Middle frontal gyrus (tissue), 1 donor: ENCODE measurements around the gene NUDCD3.

Experiments used
- DNase-seq: peaks from one replicate; pipeline ENCODE4 v3.0.0-alpha.2; 2015; ENCODE audit warnings: low spot score; ENCODE audit errors: extremely low spot score

Gene NUDCD3

GRCh38 chr7:44385434-44386138 lies 104.9 kb downstream of the NUDCD3 start:
- no peak for DNase-seq

DNA sequence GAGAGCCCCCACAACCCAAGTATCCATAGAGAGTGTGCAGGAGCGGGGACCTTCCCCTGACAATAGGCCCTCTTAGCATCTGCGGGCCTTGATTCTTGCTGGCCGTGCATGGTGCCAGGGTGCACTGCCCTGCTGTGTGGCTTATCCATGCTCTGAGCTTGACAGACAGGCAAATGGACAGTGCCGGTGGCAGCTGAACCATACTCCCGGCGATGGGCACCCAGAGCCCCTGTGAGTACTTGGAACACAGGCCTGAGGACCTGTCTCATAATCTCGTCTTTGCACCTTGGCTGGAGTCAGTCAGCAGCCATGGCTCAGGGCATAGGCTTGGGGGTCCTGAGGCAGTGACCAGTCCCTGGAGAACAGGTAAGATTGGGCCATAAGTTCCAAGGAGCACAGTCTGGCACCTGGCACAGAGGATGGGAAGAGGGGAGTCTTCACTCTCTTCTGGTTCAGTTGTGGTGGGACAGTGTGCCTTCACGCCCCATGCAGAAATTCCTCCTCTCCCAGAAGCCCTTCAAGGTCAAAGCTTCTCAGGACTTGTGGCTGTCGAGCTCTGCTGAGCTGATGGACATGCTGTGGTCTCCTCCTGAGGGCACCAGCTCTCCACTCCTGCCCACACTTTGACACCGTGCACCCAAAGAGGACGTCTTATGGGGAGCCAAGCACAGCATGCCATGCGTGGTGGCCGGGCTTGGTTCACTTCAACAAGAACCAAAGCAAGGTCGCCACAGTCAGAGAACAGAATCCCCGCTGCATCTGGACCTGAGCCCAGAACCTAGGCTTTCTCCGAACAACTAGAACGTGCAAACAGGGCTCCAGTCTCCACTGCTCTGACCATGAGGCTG lies 105.6 kb downstream of the NUDCD3 start:
- no peak for DNase-seq

- DNase-seq = no peak
Measured at GRCh38 chr7:44383566-44383965, 106.9 kb downstream of the NUDCD3 start.

GRCh38 chr7:44382459-44383265 lies 107.8 kb downstream of the NUDCD3 start:
- DNase-seq = no peak

DNA sequence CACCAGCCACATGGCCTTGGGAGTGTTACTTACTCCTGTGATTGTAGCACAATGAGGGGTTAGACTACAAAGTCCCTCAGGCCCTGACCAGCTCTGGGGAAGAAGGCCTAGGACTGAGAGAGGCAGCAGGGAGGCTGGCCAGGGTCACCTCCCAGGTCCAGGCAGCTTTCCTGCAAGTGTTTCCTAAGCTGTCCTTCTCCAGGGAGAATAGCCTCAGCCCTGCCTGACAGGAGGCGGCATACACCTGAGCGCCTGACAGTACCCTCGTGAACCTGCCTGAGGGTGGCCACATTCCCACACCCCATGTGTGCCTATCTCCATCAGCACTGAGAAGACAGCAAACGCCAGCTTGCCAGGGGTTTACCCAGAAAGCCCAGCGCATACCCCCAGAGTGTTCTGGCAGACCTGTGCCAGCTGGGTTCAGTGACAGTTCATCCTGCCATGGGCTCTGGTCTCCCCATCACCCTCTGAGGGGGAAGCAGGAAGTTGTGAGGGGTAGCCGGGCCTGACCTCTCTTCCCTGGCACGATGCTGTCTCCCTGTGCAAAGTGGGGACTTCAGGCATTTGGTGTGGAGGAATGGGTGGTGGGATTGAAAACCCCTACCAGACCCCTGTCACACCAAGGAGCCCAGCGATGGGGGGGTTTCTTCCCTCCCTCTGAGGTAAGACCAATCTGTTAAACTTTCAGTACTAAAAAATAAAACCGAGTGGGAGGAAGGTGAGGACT lies 108.8 kb downstream of the NUDCD3 start:
- no peak for DNase-seq

DNA sequence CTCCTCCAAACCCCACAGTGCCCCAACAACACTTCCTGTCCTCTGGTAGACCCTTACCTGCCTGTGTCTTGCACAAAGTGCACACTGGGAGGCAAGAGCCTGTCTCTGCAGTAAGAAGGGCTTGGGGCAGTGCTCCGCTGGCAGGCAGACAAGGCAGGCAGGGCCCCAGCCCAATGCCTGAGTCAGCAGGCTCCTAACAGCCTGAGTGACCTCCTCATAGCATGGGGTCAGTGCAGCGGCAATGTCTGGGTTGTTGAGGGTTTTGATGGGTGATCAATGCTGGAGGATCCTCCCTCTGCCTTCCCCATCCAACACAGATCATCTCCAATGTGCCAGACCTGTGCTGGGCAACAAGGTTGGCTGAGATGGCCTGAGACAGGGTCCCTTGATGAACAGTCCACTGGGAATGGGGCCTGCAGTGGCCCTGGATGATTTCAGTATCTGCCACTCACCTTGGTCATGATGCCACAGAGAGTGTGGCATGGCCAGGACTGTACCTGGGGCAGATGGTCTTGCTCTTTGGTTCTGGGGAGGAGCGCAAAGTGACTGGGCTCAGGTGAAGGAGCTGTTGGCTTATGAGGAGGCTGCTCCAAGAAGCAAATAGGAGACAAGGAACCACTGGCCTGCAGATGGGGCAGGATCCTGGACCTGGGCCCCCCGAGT lies 109.5 kb downstream of the NUDCD3 start:
- no peak for DNase-seq

DNA sequence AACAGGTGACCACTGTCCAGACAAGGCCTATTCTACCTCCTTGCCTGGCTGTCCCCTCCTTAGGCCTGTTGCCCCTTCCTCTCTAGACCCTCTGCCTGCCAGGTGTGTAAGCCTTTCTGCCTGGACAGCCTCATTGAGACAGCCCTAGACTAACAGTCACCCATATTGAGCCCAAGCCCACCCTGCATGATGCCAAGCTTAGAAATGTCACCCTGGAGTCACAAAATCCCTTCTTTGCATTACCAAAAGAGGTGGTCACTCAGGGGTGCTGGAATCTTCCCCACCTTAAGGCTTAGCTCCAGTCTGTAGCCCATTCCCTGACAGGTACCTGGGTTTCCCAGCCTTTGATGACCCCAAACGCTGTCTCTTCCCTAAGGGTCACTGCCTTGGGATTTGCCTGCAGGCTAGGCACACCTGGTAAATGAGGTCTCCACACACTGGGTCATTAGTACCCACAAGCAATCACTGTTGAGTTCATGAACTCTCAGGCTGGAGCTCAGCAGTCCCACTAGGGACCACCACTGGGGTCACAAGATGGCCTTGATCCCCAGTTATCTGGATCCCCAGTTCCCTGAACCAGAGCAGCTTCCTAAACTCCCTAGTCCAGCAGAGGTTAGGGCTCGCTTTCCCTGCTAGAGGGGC lies 110.1 kb downstream of the NUDCD3 start:
- no peak for DNase-seq

DNA sequence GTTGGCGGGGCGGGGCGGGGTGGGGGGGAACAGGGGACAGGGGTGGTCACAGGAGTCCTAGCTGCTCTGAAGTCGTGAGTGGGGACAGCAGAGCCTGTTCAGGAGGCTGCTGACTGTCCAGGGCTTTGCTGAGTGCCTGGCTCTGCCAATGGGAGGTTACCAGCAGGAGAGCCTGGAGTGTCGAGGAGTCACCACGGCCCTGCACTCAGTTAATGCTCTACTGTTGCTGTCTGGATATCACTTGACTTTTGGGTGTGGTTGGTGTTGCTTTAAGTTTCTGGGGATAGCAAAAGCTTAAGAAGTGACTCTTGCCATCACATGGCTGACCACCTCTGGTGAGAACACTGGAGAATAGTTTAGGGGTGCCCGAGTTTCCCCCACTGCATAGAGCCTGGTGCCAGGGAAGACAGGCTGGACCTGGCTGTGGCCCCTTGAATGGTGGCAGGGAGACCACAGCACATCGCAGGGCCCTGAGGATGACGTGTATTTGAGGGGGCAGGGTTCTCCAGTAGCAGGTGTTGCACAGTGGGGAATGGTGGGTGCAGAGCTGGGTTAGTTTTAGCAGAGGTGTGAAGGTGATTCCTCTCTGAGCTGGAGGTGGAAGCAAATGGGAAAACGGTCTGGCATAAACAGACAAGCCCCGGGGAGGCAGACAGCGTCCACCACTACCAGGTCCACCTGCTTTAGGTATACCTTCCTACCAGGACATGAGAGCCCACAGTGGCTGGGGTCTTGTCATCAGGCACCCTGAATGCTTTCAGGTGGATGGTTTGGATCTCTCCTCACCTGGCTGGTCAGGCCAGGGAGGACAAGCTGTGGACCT lies 110.9 kb downstream of the NUDCD3 start:
- DNase-seq = no peak

DNA sequence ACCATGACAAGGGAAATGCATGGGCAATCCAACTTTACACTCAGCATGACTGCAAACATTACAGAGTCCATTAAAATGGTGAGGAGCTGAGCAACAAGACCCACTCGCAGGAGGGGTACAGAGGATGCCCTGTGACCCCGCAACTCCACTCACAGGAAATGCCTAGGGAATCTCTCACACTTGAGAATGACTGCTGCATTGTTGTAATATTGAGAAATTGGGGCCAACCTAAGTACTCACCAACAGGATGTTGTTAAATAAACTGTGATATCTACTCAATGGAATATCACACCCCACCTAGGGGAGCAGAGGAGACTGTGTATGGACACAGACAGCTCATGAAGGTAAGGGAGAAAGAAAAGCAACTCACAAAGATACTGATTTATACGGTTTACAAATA lies 111.7 kb downstream of the NUDCD3 start:
- DNase-seq = no peak

DNA sequence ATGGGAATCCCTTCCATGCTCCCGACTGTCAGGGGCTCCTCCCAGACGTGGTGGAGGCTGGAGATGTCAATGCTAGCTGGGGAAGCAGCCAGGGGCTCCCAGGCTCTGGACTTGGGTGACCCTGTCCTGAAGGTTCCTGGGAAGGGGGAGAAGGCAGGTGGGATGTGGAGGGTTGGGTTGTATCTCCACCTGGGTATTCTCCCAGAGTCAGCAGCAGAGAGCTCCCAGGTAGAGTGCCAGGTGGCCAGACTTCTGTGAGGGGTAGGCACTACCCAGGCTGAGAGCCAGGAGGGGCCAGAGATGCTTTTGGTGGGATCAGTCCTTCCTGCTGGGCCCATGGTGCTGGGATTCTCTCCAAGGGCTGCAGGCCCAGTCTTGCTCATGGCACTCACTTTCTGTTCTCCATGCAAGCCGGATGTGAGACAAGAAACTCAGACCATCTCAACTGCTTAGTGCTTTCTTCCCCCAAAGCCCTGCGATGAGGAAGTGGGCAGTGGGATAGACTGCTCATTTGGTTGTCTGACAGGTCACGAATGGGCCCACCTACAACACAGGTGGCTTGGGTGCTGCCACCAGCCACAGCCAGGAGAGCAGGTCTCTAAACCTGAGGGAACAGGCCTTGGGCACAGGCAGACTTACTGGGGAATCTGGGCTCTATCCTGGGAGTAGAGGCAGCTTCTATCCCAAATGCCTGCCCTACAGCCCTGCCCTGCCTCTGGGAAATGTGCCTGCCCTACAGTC lies 112.6 kb downstream of the NUDCD3 start:
- no peak for DNase-seq

DNA sequence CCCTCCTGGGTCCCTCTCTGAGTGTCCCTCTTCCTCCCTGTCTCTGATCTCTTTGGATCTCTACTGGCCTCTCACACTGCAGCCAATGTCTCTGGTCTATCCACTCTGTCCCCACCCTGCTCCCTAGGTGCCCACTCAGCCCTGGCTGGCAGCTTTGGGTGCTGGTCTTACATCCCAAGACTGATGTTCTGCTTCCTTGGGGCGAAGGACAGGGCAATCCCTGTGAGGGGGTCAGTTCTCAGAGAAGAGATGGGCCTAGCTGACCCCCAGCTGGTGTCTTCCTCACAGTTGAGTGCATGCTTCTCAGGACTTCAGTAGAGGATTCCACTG lies 113.4 kb downstream of the NUDCD3 start:
- DNase-seq = no peak

GRCh38 chr7:44376429-44377133 lies 113.9 kb downstream of the NUDCD3 start:
- no peak for DNase-seq

GRCh38 chr7:44375926-44376342 lies 114.5 kb downstream of the NUDCD3 start:
- DNase-seq = no peak

GRCh38 chr7:44375236-44375699 lies 115.2 kb downstream of the NUDCD3 start:
- DNase-seq = no peak

- no peak for DNase-seq
Measured at GRCh38 chr7:44374007-44374763, 116.3 kb downstream of the NUDCD3 start.

DNA sequence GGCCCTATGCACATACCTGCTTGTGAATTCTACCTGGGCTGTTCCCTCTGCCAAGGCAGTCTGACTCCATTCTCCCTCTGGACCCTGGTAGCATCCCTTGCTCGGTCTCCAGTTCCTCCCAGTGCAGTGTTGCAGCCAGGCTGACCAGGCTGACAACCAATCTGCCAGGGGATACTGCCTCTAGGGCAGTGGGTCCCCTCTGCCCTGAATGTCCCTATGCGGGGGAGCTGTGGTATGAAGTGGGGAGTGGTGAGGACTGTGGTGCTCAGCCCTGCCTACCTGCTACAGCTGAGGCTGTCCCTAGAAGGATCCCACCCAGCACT lies 117.1 kb downstream of the NUDCD3 start:
- no peak for DNase-seq
